Retinal pigment epithelial cell (primary cell): ENCODE data around the gene TLE6.

Experiments
- DNase-seq: peaks from one replicate; pipeline ENCODE4 v3.0.0-alpha.2; 2010; ENCODE audit warnings: low read depth
- H3K4me3 ChIP-seq: 2 replicates; pipeline ENCODE4 v1.5.1; 2011; ENCODE audit warnings: mild to moderate bottlenecking, low read length, control low read depth, moderate library complexity
- CTCF ChIP-seq: conservative IDR thresholded peaks from 2 replicates; pipeline ENCODE4 v1.5.1; 2011; ENCODE audit warnings: low read depth, low read length, control low read depth, inconsistent platforms

Gene TLE6

GRCh38 chr19:3001235-3001800 lies 24.0 kb downstream of the TLE6 start:
- TF ChIP-seq CTCF = no peak
- no peak for DNase-seq
- no peak overlapping the region for H3K4me3 ChIP-seq

- DNase-seq = no peak
- TF ChIP-seq CTCF = no peak
- no peak overlapping the region for H3K4me3 ChIP-seq
These were observed 25.7 kb downstream of the TLE6 start for GRCh38 chr19:3003046-3003445.

- no peak overlapping the region for H3K4me3 ChIP-seq
- DNase-seq = no peak
- no peak for TF ChIP-seq CTCF
These were observed 27.2 kb downstream of the TLE6 start for GRCh38 chr19:3004522-3004921.

GRCh38 chr19:3005345-3005744 lies 28.0 kb downstream of the TLE6 start:
- no peak for DNase-seq
- no peak overlapping the region for H3K4me3 ChIP-seq
- TF ChIP-seq CTCF = no peak

GRCh38 chr19:3006075-3006767 lies 28.9 kb downstream of the TLE6 start:
- TF ChIP-seq CTCF = no peak
- DNase-seq = no peak
- no peak overlapping the region for H3K4me3 ChIP-seq

GRCh38 chr19:3007975-3008374 lies 30.6 kb downstream of the TLE6 start:
- no peak for TF ChIP-seq CTCF
- no peak for DNase-seq
- H3K4me3 ChIP-seq = no peak overlapping the region

DNA sequence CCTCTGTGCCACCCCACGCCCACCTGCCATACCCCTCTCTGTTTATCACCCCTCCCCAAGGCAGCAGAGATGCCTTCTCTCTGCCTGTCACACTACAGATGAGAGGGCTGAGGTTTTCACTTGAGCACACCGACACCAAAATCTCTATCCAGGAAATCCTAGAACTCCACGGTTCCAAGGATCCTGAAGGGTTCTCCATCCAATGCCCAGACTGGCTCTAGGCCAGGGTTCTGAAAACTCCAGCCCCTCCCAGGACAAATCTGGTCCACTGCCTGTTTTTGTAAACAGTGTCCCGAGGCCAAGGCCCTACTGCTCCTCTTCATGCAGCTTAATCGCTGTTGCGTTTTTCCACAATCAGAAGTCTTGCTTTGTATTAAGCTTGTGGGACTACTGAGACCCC lies 31.6 kb downstream of the TLE6 start:
- DNase-seq = no peak
- H3K4me3 ChIP-seq = no peak overlapping the region

More for the DNA sequence above, 31.6 kb downstream of the TLE6 start:
- no peak for TF ChIP-seq CTCF
